ENCODE data around the gene UBR7.
"Not testable (repeated sequence)": the region's sequence is repeated elsewhere in the genome, so short reads cannot be mapped to it uniquely, and the experiment has no call there.

UBR7 gene

DNA sequence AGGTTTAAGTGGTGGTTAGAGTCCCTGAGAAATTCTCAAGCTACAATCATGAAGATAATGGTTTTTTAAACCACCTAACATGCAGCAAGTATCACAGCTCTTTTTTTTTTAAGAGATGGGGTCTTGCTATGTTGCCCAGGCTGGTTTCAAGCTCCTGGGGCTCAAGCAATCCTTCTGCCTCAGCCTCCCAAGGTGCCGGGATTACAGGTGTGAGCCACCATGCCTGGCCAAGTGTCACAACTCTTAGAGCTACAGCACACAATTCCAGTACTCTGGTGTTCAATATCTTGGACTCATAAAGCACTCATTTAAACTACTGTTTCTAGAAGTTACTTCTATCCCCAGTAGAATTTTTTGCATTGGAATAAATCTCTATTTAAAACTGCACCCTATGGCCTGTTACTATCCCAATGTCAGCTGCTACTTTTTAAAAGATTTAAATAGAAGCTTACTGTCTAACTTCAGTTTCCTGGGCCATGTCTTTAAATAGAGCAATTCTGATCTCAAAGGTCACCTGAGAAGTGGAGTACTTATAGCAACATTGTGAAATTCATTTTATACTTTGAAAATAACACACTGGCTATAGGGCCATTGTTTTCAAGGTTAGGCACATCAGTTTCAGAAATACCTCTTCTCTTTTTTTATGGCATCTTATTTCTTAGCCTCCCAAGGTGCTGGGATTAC lies 11.6 kb upstream of the UBR7 start:
- DNase-seq: no peak

DNA sequence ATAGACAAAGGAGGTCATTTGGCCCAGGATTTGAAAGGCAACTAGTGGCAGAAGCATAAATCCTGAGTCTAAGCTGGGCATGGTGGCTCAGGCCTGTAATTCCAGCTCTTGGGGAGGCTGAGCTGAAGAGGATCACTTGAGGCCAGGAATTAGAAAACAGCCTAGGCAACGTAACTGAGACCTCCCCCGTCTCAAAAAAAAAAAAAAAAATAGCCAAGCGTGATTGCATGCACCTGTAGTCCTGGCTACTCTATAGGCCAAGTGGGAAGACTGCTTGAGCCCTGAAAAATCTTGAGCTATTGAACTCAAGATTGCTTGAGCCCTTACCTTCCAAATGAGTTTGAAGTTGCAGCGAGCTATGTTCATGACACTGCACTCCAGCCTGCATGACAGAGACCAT lies 8.0 kb upstream of the UBR7 start:
- DNase-seq: no peak

DNA sequence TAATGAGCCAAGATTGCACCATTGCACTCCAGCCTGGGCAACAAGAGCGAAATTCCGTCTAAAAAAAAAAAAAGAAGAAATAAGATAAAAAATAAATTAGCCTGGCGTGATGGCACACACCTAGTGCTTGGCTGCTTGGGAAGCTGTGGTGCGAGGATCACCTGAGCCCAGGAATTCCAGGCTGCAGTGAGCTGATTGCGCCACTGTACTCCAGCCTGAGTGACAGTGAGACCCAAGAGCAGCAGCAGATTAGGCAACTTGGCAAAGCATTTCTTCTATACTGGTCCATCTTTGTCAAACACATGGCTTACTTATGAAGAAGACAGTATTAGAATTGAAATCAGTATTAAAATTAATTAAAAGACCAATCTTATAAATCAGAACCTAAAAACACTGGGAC lies 6.5 kb upstream of the UBR7 start:
- DNase-seq: no peak

DNA sequence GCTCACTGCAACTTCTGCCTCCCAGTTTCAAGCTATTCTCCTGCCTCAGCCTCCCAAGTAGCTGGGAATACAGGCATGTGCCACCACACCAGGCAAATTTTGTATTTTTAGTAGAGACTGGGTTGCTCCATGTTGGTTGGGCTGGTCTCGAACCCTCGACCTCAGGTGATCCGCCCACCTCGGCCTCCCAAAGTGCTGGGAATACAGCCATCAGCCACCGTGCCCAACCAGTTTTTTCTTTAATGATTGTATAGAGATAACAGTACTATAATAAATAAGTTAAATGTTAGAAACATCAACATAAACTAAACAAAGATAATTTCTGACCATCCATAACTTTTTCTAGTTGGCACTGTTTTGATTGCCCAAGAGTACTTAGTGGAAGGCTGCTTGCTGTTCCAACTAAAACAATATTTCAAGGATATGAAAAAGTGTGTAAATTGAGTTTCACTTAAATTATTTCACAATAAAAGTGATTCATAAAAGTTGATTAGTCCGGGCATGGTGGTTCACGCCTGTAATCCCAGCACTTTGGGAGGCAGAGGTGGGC lies 5.8 kb upstream of the UBR7 start:
- peak; percentile 4 for DNase-seq

DNA sequence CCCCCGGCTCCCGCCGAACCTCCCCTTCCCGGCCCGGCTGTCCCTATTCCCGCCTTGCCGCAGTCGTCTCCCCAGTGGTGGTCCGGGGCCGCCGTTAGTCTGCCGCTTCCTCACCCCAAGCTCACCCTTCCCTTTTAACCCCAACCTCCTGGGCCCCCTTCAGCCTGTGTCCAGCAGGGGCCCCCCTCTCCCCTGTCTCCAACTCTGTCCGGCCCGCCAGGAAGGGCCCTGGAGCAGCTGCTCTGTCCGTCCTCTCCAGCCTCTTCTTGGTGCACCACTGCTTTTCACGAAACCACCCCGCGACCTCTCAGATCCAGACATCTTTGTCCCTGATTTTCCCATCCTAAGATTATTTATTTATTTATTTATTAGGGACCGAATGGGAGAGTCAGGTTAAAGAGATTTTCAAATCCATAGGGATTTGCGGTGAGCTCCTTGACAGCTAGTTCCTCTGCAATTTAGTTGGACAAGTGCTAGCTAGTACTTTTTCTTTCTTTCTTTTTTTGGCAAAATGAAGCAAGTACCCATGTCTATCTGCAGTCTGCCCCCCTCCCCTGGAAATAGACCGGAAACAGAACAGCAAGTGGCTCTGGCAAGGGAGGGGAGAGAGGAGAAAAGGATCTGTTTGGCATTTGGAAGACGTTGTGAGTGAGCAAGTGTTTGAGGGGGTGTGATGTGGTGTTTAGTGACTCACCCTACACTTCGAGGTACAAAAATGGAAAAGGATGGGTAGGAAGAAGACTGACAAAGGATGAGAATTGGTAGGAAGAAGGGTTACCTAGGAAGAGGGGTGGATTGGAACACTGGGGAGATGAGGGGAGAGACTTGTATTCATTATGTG lies 632 bp downstream of the UBR7 start:
- peak; percentile 61 for DNase-seq

DNA sequence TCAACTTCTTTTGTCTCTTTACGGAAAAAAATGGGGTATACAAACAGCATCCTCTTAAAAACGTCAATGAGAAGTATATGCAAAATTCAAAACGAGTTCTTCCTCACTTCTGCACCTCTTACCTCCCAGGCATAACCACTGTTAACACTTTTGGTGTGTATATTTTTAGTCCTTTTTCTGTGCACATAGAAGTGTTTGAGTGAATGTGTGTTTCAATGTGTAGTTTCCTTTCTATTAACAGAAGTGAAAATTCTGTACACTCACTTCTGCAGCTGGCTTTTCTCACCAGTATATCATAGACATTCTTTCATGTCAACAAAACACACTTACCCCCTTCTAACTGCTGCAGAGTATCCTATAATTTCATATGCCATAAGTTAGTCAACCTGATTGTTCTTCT lies 5.4 kb downstream of the UBR7 start:
- no peak for DNase-seq

DNA sequence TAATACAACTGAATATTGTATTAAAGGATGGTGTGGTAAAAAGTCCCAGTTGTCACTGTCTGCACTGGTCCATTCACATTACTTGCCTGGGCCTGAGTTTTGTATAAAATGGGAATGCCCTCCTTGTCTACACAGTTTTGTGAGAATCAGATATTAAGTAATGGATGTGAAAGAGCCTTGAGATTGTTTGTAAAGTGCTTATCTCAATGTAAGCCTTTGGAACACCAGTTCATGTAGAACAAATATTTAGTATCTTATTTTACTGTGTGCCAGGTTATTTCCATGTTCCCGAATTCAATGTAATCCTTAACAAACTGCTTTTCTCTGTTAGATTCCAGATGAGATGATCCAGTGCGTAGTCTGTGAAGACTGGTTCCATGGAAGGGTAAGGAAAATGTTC lies 7.5 kb downstream of the UBR7 start:
- DNase-seq: no peak

DNA sequence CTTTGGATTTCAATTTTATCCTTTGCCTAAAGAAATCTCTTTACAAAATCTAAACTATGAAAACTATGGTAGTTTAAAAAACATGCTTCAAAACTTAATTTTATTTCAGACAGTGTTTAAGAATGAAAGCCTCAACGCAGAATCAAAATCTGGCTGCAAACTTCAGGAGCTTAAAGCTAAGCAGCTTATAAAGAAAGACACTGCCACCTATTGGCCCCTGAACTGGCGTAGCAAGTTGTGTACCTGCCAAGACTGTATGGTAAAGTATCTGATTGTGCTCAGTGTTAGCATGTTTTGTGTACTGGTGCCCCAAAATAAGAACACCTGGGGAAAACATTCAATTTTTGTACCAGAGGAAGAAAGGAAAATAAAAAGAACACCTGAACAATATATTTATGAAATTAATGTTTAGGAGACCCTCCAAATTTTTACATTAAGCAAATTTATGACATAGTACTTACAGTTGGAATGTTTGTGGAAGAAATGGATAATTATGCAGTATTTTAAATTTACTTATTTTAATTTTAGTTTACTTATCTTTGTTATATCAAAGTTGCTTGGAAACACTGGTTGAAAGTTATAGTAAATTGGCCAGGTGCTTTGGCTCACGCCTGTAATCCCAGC lies 12.2 kb downstream of the UBR7 start:
- DNase-seq: peak; percentile 47

DNA sequence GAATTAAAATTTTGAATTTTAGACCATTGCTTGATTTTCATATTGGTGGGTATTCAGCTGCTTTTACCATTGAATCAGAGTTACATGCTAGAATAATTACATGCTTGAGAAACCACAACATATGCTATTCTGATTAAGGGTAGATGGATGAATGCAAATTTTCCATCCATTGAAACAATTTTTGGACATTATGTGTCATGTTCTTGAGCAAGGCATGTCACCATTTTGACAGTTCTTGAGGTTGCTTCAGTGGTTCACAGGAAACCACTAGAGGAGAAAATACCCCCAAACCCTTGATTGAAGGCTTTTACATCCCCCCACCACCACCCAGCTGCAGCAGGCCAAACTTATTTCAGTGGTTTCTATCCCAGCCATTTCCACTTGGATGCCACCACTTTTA lies 13.5 kb downstream of the UBR7 start:
- DNase-seq: no peak

DNA sequence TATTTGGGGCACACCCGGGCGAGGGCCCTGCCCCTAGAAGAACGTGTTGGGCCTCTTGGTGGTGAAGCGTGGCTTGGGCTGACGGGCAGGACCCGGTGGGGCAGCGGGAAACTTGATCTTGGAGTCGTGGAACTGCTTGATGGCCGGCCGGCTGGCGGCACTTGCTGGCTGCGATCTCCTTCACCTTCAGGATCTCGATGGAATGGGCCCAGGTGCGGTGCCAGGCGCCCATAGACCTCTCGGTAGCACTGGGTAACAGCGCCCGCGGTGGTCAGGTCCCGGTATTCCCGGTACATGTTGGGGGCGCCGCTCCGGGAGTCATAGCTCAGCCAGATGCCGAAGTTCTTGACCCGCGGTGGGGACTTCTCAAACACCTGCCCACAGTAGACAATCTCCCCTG lies 16.5 kb downstream of the UBR7 start:
- no peak for DNase-seq

DNA sequence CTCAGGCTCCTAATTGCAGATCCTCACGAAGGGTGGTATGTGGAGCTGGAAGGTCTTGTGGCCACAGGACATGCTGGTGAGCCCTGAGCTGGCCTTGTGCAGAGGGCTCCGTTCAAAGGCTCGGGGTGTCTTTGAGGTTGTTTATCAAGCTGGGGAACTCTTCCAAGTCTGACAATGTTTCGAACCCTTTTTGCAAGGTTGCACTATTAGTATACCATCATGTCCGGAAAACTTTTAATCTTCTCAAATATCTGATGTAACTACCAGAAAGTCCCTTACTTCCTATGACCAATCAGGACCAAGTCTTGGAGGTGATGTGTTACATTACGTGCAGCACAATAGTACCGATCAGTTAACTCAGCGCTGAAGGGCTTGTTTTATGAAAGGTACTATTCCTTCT lies 21.5 kb downstream of the UBR7 start:
- DNase-seq: no peak

DNA sequence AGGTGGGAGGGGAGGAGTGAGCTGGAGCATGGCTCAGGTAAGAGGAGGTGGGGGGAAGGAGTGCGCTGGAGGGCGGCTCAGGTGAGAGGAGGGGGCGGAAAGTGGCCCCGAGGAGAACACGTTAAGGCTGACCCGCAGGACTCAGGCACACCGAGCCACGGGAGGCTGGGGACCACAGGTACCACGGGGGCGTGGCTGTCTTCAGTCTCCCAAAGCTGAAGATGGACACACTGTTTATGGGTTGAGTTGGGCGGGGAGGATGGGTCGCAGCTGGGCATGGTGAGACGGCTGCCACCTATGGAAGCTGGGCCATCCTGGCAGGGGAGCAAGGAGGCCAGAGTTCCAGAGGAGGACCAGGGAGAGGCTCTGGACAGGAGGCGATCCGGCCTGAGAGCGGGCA lies 23.5 kb downstream of the UBR7 start:
- DNase-seq: no peak

DNA sequence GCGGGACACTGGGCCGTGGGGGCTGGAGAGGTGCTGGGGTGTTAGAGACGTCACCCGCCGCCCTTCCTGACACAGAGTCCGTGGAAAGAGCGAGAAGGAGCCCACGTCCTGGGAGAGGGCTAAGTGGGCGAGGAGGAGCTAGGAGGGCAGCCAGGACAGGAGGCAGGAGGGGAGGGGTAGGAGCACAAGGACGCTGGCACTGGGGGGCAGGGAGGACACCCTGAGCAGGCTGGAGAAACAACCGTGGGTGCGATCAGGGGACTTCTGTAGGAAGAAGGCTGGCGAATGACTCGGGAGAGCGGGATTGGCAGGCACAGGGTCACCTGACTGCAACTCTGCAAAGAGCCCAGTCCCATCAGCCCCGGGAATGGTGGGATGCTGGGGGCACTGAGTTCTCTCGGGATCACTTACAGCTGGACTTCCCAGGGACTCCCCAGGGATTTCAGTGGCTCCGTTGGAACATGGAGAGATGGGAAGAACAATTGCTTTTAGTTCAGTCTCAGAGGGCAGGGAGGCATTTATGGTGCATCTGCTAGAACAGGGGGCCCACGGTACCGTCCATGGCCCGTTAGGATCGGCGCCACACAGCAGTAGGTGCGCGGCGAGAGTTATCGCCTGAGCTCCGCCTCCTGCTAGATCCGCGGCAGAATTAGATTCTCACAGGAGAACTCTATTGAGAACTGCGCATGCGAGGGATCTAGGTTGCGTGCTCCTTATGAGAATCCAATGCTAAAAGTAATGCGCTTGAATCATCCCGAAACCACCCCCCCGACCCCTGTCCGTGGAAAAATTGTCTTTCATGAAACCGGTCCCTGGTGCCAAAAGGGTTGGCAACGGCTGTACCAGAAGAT lies 24.3 kb downstream of the UBR7 start:
- peak; percentile 49 for DNase-seq

DNA sequence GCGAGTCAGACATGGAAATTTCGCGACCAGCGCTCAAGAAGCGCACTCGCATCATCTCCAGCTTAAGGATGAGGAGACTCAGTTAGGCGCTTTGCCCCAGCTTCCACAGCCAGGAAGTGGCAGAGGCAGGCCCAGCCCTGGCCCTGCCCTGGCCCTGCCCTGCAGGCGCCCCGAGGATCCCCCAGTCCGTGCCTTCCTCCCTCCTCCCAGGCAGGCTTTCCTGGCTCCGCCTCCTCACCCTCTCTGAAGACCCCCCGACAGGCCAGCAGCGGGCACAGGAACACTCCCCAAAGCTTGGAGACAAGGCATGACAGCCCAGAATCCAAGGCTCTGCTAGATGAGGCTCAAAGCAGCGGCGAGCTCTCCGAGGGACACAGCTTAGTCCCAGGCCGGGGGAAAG lies 25.1 kb downstream of the UBR7 start:
- no peak for DNase-seq

DNA sequence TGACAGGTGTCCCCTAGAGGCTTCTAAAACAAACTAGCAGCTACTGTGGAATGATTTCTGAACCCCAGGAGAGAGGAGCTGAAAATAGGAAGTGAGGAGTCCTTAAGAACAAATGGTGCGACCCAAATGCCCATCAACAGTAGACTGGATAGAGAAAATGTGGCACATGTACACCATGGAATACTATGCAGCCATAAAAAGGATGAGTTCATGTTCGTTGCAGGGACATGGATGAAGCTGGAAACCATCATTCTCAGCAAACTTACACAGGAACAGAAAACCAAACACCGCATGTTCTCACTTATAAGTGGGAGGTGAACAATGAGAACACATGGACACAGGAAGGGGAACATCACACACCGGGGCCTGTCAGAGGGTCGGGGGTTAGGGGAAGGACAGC lies 26.0 kb downstream of the UBR7 start:
- not testable (repeated sequence) for DNase-seq

DNA sequence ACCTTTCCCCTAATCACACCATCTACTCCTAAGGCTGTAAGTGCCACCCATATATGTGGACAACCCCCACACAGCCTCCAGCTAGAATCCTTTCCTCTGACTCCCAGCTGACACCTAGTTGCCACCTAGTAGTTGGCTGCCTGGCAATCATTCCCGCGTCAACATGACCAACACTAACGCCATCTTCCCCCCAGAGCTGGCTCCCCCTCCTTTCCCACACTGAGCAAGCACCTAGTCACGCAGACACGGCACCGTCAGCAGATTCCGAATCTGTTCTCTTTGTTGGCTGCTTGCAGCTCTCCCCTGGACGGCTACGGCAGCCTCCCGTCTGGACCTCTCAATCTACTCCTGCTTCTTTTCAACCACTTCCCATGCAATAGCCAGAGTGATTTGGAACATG lies 27.7 kb downstream of the UBR7 start:
- DNase-seq: peak; percentile 44

DNA sequence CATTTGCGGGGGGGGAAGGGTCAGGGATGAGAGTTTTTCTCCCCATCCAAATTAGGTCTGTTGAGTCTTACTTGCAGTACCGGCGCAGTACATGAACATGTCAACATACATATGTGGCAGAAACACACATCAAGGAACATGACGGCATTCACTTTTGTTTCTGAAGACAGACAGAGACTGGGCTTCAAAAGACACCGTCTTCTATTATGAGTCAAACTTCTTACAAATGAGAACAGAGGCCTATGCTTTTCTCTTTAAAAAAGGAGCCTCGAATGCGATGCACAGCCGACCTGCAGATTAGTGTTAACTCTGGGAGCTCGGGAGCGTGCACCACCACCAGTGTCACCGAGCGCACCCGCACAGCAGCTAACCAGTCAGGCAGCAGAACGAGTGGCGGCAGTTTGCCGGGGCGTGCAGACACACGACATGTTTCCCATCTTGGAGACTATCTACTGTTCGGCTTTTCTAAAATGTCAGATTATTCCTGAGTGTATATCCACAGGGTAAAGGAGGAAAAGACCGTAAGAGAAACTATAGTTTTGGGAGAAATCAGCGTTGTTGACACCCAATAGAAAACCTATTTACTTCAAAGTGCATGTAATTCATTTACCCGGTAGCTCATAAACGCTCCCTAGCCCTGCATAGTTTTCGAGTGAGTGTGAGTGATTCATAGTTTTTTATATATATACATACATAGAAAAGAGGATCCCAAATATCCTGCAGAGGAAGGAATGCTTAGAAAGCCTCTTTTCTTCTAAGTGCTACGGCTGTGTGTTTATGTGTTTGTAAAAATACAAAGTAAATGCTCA lies 33.0 kb downstream of the UBR7 start:
- peak; percentile 75 for DNase-seq

DNA sequence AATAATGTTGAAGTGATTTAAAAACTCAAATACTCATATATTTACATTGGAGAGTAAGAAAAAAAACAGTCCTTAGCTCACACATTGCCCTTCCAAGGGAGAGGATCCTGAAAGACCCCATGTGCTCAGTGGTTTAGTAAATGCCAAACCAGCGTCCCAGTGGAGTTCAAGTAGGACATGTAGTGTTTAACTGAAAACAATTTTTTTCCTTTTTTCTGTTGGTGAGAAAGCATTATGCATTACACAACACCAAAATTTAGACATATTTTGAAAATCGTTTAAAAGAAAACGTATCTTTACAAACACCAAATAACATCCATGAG lies 33.6 kb downstream of the UBR7 start:
- DNase-seq: no peak

DNA sequence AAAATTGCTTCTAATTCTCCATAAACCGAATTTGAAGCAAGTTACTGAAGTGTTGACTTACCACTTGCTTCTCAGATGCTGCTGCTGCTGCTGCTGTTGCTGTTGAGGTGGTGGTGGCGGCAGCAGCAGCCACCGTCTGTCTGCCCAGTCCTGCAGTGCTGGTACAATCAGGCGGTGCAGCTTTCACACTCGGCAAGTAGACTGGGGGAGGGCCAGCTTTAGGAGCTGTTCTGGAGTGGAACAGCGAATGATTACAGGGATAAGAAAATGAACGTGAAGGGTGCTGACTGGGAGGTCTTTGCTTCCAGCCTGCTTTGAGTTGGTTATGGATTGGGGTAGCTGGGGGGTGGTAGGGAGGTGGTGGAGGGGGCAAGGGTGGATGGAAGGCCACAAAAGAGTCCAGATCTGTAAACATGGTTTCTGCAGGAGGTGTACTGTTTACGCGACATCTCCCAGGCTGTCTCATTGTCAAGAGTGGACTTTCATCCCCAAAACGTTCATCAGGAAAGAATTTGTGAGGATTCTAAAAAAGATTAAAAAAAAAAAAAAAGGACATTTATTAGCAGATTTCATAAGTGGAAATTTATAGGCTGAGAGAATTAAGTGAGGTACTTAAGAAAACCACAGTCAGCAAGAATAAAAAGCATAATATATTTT lies 38.8 kb downstream of the UBR7 start:
- DNase-seq: no peak

DNA sequence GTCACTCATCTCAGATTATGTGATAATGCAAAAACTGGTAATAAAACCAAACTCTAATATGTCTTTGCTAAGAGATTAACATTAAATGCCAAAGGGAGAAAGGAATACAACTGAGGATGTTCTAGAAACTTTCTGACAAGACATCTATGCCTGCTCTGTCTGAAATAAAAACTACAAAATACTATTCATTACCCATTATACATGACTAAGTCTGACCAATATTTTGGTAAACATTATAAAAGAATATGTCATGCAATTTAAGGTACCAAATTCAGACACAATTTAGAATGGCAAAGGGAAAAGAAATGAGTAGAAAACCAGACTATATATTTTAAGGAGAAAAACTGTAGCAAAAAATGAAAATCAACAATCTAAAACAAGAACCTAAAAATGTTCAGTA lies 39.5 kb downstream of the UBR7 start:
- DNase-seq: no peak

DNA sequence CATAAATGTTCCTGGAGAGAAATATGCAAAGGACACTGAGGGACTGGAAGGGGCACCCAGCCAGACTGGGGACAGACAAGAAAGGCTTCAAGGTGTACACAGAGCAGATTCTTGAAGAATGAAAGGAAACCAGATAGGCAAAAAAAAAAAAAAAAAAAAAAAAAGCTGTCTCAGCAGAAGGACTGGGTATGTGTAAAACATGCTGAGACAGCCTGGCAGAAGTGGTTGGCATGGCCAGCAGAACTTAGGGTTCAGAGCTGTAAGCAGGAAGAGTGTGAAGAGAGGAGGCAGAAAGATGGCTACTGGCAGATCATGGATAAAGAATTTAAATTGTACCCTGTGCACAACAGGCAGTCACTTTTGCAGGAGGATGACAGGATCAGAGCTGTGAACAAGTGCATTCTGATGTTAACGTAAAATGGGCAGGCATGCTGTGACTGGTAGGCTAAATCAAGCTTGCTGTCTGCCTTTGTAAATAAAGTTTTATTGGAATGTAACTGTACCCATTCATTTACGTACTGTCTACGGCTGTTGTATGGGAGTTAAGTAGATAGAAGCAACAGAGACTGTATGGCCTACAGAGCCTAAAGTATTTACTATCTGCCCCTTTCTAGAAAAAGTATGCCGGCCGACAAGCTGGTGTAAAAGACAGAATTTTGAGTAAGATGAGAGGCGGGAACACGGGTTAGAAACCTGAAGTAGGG lies 42.2 kb downstream of the UBR7 start:
- no peak for DNase-seq

Measured in fibroblast of skin of scalp (primary cell).